ENCODE results near the gene SSH2.

- TF ChIP-seq EZH2 (IDR thresholded peaks at IDR 0.05; ENCODE audit: low read length, unreplicated experiment): no peak
- TF ChIP-seq CTCF (conservative IDR thresholded peaks at IDR 0.05; ENCODE audit: low read depth, low read length): peak; percentile 89
- TF ChIP-seq EZH2phosphoT487 (IDR thresholded peaks at IDR 0.05; ENCODE audit: borderline replicate concordance, low read length): no peak
Observed at GRCh38 chr17:29931231-29931932, 1.4 kb upstream of the SSH2 start.

All from PC-3 (cell line).